ENCODE measurements around the gene ENPP6.
"Not testable (repeated sequence)": the region's sequence is repeated elsewhere in the genome, so short reads cannot be mapped to it uniquely, and the experiment has no call there.

The ENPP6 gene

DNA sequence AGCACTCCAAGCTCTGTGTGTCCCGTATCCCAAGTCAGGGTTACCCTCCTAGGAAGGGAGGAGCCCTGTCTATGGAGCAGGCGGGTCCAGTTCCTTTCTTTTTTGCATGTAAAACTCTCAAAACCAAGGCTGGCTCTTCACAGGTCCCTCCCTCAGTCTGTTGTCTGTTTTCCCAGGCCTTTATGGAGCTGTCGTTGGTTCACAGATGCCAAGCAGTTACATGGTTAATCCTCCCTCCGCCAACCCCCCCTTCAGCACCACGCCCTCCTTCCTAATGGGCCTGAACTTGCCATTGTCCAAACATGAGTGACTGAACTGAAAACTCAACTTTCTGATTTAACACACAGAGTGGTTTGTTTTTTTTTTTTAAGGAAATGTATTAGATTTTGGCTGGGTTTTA is 164.2 kb downstream of the ENPP6 start:
- Histone ChIP-seq H3K9ac (ENCODE audit: low read length in 5 of 5) (no peak overlapping the region), H3K4me3 (ENCODE audit: low read depth in 1 of 5, low read length in 5 of 5) (no peak overlapping the region), H3K4me1 (ENCODE audit: control insufficient read depth in 5 of 5, insufficient read depth in 5 of 5, low read length in 5 of 5) (peaks cover 0 to 3% (median 0%) of the 10 kb centered on the region in 5 donors), H3K27me3 (ENCODE audit: control insufficient read depth in 5 of 5, insufficient read depth in 4 of 5, low read length in 5 of 5) (peaks cover 0 to 3% (median 0%) of the 10 kb centered on the region in 5 donors), H3K9me3 (ENCODE audit: control insufficient read depth in 5 of 5, low read length in 5 of 5) (peaks cover 0 to 7% (median 3%) of the 10 kb centered on the region in 5 donors), H3K27ac (ENCODE audit: low read depth, low read length) (no peak overlapping the region), H3K36me3 (ENCODE audit: control insufficient read depth in 5 of 5, insufficient read depth in 5 of 5, low read length in 5 of 5) (no peaks in the 10 kb centered on the region)

DNA sequence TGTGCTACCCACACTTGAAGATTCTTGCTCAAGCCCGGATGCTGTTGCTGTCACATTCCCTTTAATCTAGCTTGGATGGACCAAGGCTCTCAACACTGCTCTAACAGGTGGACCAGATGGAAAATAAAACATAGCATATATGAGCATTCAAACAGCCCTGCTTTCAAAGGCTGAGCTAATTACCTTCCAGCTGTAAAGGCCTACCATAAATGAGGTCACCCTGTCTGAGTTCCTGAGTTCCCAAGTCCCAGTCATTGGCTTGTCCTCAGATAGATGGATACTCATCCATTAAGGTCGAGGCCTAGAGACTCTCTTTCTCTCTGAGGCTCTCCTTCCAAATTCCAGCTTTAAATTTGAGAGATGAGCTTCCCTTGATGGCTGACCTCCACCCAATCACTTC is 165.1 kb downstream of the ENPP6 start:
- Histone ChIP-seq H3K27me3 (ENCODE audit: control insufficient read depth in 5 of 5, insufficient read depth in 4 of 5, low read length in 5 of 5) (peaks cover 0 to 3% (median 0%) of the 10 kb centered on the region in 5 donors), H3K4me3 (ENCODE audit: low read depth in 1 of 5, low read length in 5 of 5) (no peak overlapping the region), H3K9me3 (ENCODE audit: control insufficient read depth in 5 of 5, low read length in 5 of 5) (peaks cover 0 to 7% (median 4%) of the 10 kb centered on the region in 5 donors), H3K27ac (ENCODE audit: low read depth, low read length) (no peak overlapping the region), H3K36me3 (ENCODE audit: control insufficient read depth in 5 of 5, insufficient read depth in 5 of 5, low read length in 5 of 5) (no peaks in the 10 kb centered on the region), H3K4me1 (ENCODE audit: control insufficient read depth in 5 of 5, insufficient read depth in 5 of 5, low read length in 5 of 5) (peaks cover 0 to 1% (median 0%) of the 10 kb centered on the region in 5 donors), H3K9ac (ENCODE audit: low read length in 5 of 5) (no peak overlapping the region)

DNA sequence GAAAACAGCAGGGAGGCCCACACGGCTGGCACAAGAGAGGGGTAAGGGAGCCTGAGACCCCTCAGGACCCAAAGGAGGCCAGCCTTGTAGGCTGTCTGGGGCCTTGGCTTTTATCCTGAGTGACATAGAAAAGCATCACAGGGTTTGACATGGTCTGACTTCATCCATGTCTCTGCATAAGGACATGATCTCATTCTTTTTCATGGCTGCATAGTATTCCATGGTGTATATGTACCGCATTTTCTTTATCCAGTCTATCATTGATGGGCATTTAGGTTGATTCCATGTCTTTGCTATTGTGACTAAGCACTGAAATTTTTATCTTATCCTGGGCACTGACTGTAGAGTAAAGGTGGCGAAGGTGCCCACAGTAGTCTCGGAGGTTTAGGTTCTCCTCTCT is 166.4 kb downstream of the ENPP6 start:
- H3K4me1 ChIP-seq (ENCODE audit: control insufficient read depth in 5 of 5, insufficient read depth in 5 of 5, low read length in 5 of 5); H3K9ac ChIP-seq (ENCODE audit: low read length in 5 of 5); H3K4me3 ChIP-seq (ENCODE audit: low read depth in 1 of 5, low read length in 5 of 5); H3K27me3 ChIP-seq (ENCODE audit: control insufficient read depth in 5 of 5, insufficient read depth in 4 of 5, low read length in 5 of 5); H3K27ac ChIP-seq (ENCODE audit: low read depth, low read length); H3K36me3 ChIP-seq (ENCODE audit: control insufficient read depth in 5 of 5, insufficient read depth in 5 of 5, low read length in 5 of 5): not testable (repeated sequence)
- H3K9me3 ChIP-seq (ENCODE audit: control insufficient read depth in 5 of 5, low read length in 5 of 5) = peaks cover 2 to 14% (median 8%) of the 10 kb centered on the region in 5 donors

DNA sequence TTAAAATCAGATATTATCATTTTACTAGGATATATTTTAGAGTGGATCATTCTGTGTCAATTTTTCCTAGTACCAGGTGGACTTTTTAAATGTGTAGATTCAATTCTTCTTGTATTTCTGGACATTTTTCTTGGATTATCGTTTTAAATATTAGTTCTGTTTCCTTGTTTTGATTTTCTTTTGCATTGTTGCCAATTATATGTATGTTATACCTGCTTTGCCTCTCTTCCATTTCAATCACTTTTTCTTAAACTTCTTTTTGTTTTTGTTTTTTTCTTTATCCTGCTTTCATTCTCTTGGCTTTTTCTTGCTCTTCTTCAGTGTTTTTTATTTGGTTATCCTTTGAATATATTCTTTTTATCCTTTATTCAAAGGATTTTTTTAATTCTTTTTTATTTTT is 171.5 kb downstream of the ENPP6 start:
- no peak overlapping the region for H3K4me3 ChIP-seq (ENCODE audit: low read depth in 1 of 5, low read length in 5 of 5)
- H3K27ac ChIP-seq (ENCODE audit: low read depth, low read length) = no peak overlapping the region
- peaks cover 0 to 5% (median 0%) of the 10 kb centered on the region in 5 donors for H3K27me3 ChIP-seq (ENCODE audit: control insufficient read depth in 5 of 5, insufficient read depth in 4 of 5, low read length in 5 of 5)
- no peaks in the 10 kb centered on the region for H3K36me3 ChIP-seq (ENCODE audit: control insufficient read depth in 5 of 5, insufficient read depth in 5 of 5, low read length in 5 of 5)
- peaks cover 2 to 35% (median 26%) of the 10 kb centered on the region in 5 donors for H3K9me3 ChIP-seq (ENCODE audit: control insufficient read depth in 5 of 5, low read length in 5 of 5)
- H3K9ac ChIP-seq (ENCODE audit: low read length in 5 of 5) = no peak overlapping the region
- peaks cover 0 to 1% (median 0%) of the 10 kb centered on the region in 5 donors for H3K4me1 ChIP-seq (ENCODE audit: control insufficient read depth in 5 of 5, insufficient read depth in 5 of 5, low read length in 5 of 5)

DNA sequence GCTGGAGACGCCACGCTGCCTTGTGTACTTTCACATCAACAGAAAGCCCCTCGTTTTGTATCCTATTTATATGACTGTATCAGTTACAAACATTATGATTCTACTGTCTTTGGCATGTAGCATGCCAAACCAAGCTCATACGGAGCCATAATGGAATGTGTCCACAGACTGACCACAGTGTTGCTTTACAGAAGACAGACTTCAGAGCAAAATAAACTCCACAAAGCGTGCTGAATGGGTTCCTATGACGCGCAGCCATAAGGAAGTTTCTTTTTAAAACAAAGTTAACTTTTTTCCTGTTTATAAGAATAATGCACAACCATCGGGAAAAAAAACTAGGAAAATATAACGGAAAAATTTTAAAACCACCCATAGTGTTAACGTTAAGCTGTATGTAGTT is 176.5 kb downstream of the ENPP6 start:
- Histone ChIP-seq H3K4me1 (ENCODE audit: control insufficient read depth in 5 of 5, insufficient read depth in 5 of 5, low read length in 5 of 5) (peaks cover 0 to 6% (median 4%) of the 10 kb centered on the region in 5 donors), H3K27ac (ENCODE audit: low read depth, low read length) (no peak overlapping the region), H3K36me3 (ENCODE audit: control insufficient read depth in 5 of 5, insufficient read depth in 5 of 5, low read length in 5 of 5) (no peaks in the 10 kb centered on the region), H3K9ac (ENCODE audit: low read length in 5 of 5) (no peak overlapping the region), H3K27me3 (ENCODE audit: control insufficient read depth in 5 of 5, insufficient read depth in 4 of 5, low read length in 5 of 5) (peaks cover 8 to 21% (median 9%) of the 10 kb centered on the region in 5 donors), H3K9me3 (ENCODE audit: control insufficient read depth in 5 of 5, low read length in 5 of 5) (peaks cover 0 to 26% (median 18%) of the 10 kb centered on the region in 5 donors), H3K4me3 (ENCODE audit: low read depth in 1 of 5, low read length in 5 of 5) (no peak overlapping the region)

DNA sequence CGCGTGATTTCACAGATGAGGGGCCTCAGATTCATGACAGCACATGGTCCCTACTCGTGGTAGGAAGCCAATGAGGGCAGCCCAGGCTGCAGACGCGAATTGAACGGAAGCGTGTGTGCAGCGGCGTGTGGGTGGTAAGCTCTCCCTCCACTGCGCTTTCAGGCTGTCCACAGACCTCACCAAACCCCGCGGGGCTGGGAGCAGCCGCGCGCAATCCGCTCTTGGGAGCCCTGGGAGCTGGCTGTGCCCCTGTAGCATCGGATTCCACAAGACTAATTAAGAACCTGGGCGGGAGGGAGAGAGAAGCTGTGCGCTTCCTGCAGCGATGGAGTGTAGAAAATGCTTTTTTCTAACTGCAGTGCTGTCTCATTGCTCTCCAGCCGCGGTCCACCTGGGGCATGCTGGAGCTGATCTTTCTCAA is 177.7 kb downstream of the ENPP6 start:
- H3K27ac ChIP-seq (ENCODE audit: low read depth, low read length) = no peak overlapping the region
- H3K9ac ChIP-seq (ENCODE audit: low read length in 5 of 5) = no peak overlapping the region
- peaks cover 8 to 21% (median 9%) of the 10 kb centered on the region in 5 donors for H3K27me3 ChIP-seq (ENCODE audit: control insufficient read depth in 5 of 5, insufficient read depth in 4 of 5, low read length in 5 of 5)
- peaks cover 0 to 16% (median 9%) of the 10 kb centered on the region in 5 donors for H3K9me3 ChIP-seq (ENCODE audit: control insufficient read depth in 5 of 5, low read length in 5 of 5)
- H3K4me1 ChIP-seq (ENCODE audit: control insufficient read depth in 5 of 5, insufficient read depth in 5 of 5, low read length in 5 of 5) = peaks cover 0 to 6% (median 4%) of the 10 kb centered on the region in 5 donors
- no peaks in the 10 kb centered on the region for H3K36me3 ChIP-seq (ENCODE audit: control insufficient read depth in 5 of 5, insufficient read depth in 5 of 5, low read length in 5 of 5)
- peak overlapping the region in 1 of 5 donors; percentile 26 for H3K4me3 ChIP-seq (ENCODE audit: low read depth in 1 of 5, low read length in 5 of 5)

All from subcutaneous abdominal adipose tissue (tissue), 5 donors.